ENCODE data around the gene CLDN18.

- TF ChIP-seq, protein P1, sequence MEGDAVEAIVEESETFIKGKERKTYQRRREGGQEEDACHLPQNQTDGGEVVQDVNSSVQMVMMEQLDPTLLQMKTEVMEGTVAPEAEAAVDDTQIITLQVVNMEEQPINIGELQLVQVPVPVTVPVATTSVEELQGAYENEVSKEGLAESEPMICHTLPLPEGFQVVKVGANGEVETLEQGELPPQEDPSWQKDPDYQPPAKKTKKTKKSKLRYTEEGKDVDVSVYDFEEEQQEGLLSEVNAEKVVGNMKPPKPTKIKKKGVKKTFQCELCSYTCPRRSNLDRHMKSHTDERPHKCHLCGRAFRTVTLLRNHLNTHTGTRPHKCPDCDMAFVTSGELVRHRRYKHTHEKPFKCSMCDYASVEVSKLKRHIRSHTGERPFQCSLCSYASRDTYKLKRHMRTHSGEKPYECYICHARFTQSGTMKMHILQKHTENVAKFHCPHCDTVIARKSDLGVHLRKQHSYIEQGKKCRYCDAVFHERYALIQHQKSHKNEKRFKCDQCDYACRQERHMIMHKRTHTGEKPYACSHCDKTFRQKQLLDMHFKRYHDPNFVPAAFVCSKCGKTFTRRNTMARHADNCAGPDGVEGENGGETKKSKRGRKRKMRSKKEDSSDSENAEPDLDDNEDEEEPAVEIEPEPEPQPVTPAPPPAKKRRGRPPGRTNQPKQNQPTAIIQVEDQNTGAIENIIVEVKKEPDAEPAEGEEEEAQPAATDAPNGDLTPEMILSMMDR (IDR thresholded peaks at IDR 0.05), result no peak
- no peak for TF ChIP-seq EZH2 (IDR thresholded peaks at IDR 0.05; ENCODE audit: borderline replicate concordance, insufficient read depth, low read depth, low read length, poor library complexity, severe bottlenecking)
These were observed 39.4 kb downstream of the CLDN18 start for GRCh38 chr3:138049157-138049919.

Measured in B cell (primary cell).